ENCODE measurements around the gene DHRSX. TPM values are rescaled to one million over a fixed set of nuclear protein-coding genes. Genes with fewer than 3 reads are reported as not detected.
"Not testable (repeated sequence)": the region's sequence is repeated elsewhere in the genome, so short reads cannot be mapped to it uniquely, and the experiment has no call there.

Gene DHRSX
- total and polyA plus RNA-seq, 7 donors = 5.6 to 19.3 (median 9.6) TPM

- H3K4me1 ChIP-seq = no peaks in the 10 kb centered on the region
- H3K27ac ChIP-seq = no peak overlapping the region
- TF ChIP-seq CTCF (IDR thresholded peaks at IDR 0.05) = no peak
- H3K9me3 ChIP-seq = no peaks in the 10 kb centered on the region
- H3K4me3 ChIP-seq = no peak overlapping the region
- DNase-seq = no peak
- peaks cover 3% of the 10 kb centered on the region in 2 donors for H3K36me3 ChIP-seq (ENCODE audit: insufficient read depth in 1 of 2, low read depth in 1 of 2)
- 74 to 82% (median 76%) methylated on average over 13 of the region's 13 CpGs for WGBS, 3 donors
- intact Hi-C loops (cut with DNase I) = no loop called here
- no peaks in the 10 kb centered on the region for H3K27me3 ChIP-seq (ENCODE audit: insufficient read depth in 3 of 3, low read length in 2 of 3)
- ATAC-seq = no peak
These were observed 75.3 kb downstream of the DHRSX start for GRCh38 chrX:2425286-2426071.

GRCh38 chrX:2424317-2424716, 76.5 kb downstream of the DHRSX start:
- H3K36me3 ChIP-seq (ENCODE audit: insufficient read depth in 1 of 2, low read depth in 1 of 2) = peaks cover 3% of the 10 kb centered on the region in 2 donors
- no peak overlapping the region for H3K4me3 ChIP-seq
- DNase-seq (no peak), ATAC-seq (no peak)
- H3K4me1 ChIP-seq = no peaks in the 10 kb centered on the region
- WGBS, 3 donors = 86 to 93% (median 88%) methylated on average over 2 of the region's 2 CpGs
- no peak overlapping the region for H3K27ac ChIP-seq
- intact Hi-C loops (cut with DNase I) = no loop called here
- H3K27me3 ChIP-seq (ENCODE audit: insufficient read depth in 3 of 3, low read length in 2 of 3) = no peaks in the 10 kb centered on the region
- TF ChIP-seq CTCF (IDR thresholded peaks at IDR 0.05) = no peak
- no peaks in the 10 kb centered on the region for H3K9me3 ChIP-seq

- Histone ChIP-seq H3K27ac (no peak overlapping the region), H3K36me3 (ENCODE audit: insufficient read depth in 1 of 2, low read depth in 1 of 2) (peaks cover 3% of the 10 kb centered on the region in 2 donors), H3K9me3 (no peaks in the 10 kb centered on the region), H3K4me3 (no peak overlapping the region), H3K27me3 (ENCODE audit: insufficient read depth in 3 of 3, low read length in 2 of 3) (no peaks in the 10 kb centered on the region), H3K4me1 (no peaks in the 10 kb centered on the region)
- ATAC-seq (no peak), DNase-seq (no peak)
- 68 to 94% (median 76%) methylated on average over 4 of the region's 4 CpGs for WGBS, 3 donors
- intact Hi-C loops (cut with DNase I) = no loop called here
- TF ChIP-seq CTCF (IDR thresholded peaks at IDR 0.05) = no peak
These were observed 76.9 kb downstream of the DHRSX start for GRCh38 chrX:2423899-2424298.

- no peak overlapping the region for H3K27ac ChIP-seq
- H3K4me3 ChIP-seq = no peak overlapping the region
- no peaks in the 10 kb centered on the region for H3K9me3 ChIP-seq
- intact Hi-C loops (cut with DNase I) = no loop called here
- DNase-seq (no peak), ATAC-seq (no peak)
- no peaks in the 10 kb centered on the region for H3K4me1 ChIP-seq
- H3K36me3 ChIP-seq (ENCODE audit: insufficient read depth in 1 of 2, low read depth in 1 of 2) = peaks cover 3% of the 10 kb centered on the region in 2 donors
- TF ChIP-seq CTCF (IDR thresholded peaks at IDR 0.05) = no peak
- 84 to 91% (median 86%) methylated on average over 8 of the region's 8 CpGs for WGBS, 3 donors
- no peaks in the 10 kb centered on the region for H3K27me3 ChIP-seq (ENCODE audit: insufficient read depth in 3 of 3, low read length in 2 of 3)
These were observed 77.5 kb downstream of the DHRSX start for GRCh38 chrX:2423282-2423681.

GRCh38 chrX:2419418-2419817, 81.4 kb downstream of the DHRSX start:
- H3K27me3 ChIP-seq (ENCODE audit: insufficient read depth in 3 of 3, low read length in 2 of 3); H3K4me1 ChIP-seq; H3K27ac ChIP-seq; DNase-seq; intact Hi-C loops (cut with DNase I); ATAC-seq; H3K4me3 ChIP-seq; H3K36me3 ChIP-seq (ENCODE audit: insufficient read depth in 1 of 2, low read depth in 1 of 2); H3K9me3 ChIP-seq: not testable (repeated sequence)
- 84 to 100% (median 97%) methylated on average over 3 of the region's 7 CpGs for WGBS, 3 donors

Measured in psoas muscle (tissue), 8 donors.